HG02973 (cell line): ENCODE data around the gene SOX6.
"Not testable (repeated sequence)": the region's sequence is repeated elsewhere in the genome, so short reads cannot be mapped to it uniquely, and the experiment has no call there.

Source experiments
- ATAC-seq: cut with Tn5 transposase; IDR thresholded peaks from one replicate; pipeline ENCODE4 v1.9.1; 2021; ENCODE audit warnings: moderate library complexity; ENCODE audit not compliant: unreplicated experiment

Gene SOX6

GRCh38 chr11:16058671-16059070 is 297.7 kb downstream of the SOX6 start:
- ATAC-seq, result no peak

GRCh38 chr11:16052750-16053149 is 303.6 kb downstream of the SOX6 start:
- no peak for ATAC-seq

GRCh38 chr11:16049611-16050010 is 306.7 kb downstream of the SOX6 start:
- ATAC-seq, result no peak

- ATAC-seq, result no peak
These were observed 309.3 kb downstream of the SOX6 start for GRCh38 chr11:16047073-16047472.

GRCh38 chr11:16043617-16044016 is 312.7 kb downstream of the SOX6 start:
- ATAC-seq, result no peak

- no peak for ATAC-seq
These were observed 315.1 kb downstream of the SOX6 start for GRCh38 chr11:16041207-16041606.

- ATAC-seq, result no peak
These were observed 316.2 kb downstream of the SOX6 start for GRCh38 chr11:16040151-16040550.

- ATAC-seq, result no peak
These were observed 319.2 kb downstream of the SOX6 start for GRCh38 chr11:16037179-16037578.

- ATAC-seq, result no peak
These were observed 320.1 kb downstream of the SOX6 start for GRCh38 chr11:16036218-16036617.

- ATAC-seq, result no peak
These were observed 322.3 kb downstream of the SOX6 start for GRCh38 chr11:16034074-16034473.

- ATAC-seq, result no peak
These were observed 323.4 kb downstream of the SOX6 start for GRCh38 chr11:16032974-16033373.

GRCh38 chr11:16031210-16031609 is 325.1 kb downstream of the SOX6 start:
- no peak for ATAC-seq

- no peak for ATAC-seq
These were observed 325.7 kb downstream of the SOX6 start for GRCh38 chr11:16030664-16031063.

GRCh38 chr11:16029151-16029550 is 327.2 kb downstream of the SOX6 start:
- ATAC-seq, result not testable (repeated sequence)

- no peak for ATAC-seq
These were observed 327.9 kb downstream of the SOX6 start for GRCh38 chr11:16028419-16028818.

- ATAC-seq, result no peak
These were observed 328.7 kb downstream of the SOX6 start for GRCh38 chr11:16027621-16028020.

GRCh38 chr11:16026849-16027248 is 329.5 kb downstream of the SOX6 start:
- no peak for ATAC-seq

- no peak for ATAC-seq
These were observed 337.4 kb downstream of the SOX6 start for GRCh38 chr11:16018931-16019330.

GRCh38 chr11:16016468-16016829 is 339.9 kb downstream of the SOX6 start:
- ATAC-seq, result no peak

GRCh38 chr11:16015741-16016467 is 340.4 kb downstream of the SOX6 start:
- no peak for ATAC-seq

GRCh38 chr11:16013649-16014275 is 342.6 kb downstream of the SOX6 start:
- no peak for ATAC-seq

GRCh38 chr11:16013242-16013641 is 343.1 kb downstream of the SOX6 start:
- ATAC-seq, result no peak
